Body of pancreas (tissue), 4 donors: Measurements from ENCODE around the gene SOBP.

Experiments
- POLR2A ChIP-seq, 3 donors: fragments of 450-650 bp; IDR thresholded peaks; one replicate each; pipeline ENCODE4 v1.6.1; 2016; ENCODE audit warnings: antibody characterized with exemption in 3 of 3, mild to moderate bottlenecking in 2 of 3
- TF ChIP-seq, protein P1 (sequence below), 7 experiments: fragments of 450-650 bp in 4 of 7; fragments of 200-600 bp in 3 of 7; sonication (generic) in 3 of 7; IDR thresholded peaks; one replicate each; pipeline ENCODE4 v1.5.1; 2016 to 2019; ENCODE audit warnings: antibody characterized with exemption in 7 of 7

DNA sequence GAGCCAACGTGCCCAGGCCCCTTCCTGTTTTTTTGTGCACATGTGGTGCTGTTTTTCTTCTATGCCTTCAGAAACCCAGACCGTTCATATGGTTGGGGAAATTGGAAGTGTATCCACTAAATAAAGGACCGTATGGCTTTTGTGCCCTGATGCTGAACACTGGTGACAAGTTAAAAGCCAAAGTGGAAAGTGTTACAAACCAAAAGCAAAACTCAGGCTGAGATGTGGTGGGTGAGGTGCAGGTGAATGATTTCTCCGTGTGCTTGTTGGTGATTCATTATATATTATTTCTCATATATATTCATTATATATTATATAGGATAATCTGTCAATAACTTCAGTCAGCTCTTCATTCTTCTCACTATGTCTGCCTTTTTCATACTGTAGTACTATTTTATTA lies 148.6 kb downstream of the SOBP start:
- TF ChIP-seq, protein P1, sequence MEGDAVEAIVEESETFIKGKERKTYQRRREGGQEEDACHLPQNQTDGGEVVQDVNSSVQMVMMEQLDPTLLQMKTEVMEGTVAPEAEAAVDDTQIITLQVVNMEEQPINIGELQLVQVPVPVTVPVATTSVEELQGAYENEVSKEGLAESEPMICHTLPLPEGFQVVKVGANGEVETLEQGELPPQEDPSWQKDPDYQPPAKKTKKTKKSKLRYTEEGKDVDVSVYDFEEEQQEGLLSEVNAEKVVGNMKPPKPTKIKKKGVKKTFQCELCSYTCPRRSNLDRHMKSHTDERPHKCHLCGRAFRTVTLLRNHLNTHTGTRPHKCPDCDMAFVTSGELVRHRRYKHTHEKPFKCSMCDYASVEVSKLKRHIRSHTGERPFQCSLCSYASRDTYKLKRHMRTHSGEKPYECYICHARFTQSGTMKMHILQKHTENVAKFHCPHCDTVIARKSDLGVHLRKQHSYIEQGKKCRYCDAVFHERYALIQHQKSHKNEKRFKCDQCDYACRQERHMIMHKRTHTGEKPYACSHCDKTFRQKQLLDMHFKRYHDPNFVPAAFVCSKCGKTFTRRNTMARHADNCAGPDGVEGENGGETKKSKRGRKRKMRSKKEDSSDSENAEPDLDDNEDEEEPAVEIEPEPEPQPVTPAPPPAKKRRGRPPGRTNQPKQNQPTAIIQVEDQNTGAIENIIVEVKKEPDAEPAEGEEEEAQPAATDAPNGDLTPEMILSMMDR (IDR thresholded peaks at IDR 0.05): no peak
- TF ChIP-seq POLR2A (IDR thresholded peaks at IDR 0.05): no peak
